ENCODE data around the gene INPP5B.
"Not testable (repeated sequence)": the region's sequence is repeated elsewhere in the genome, so short reads cannot be mapped to it uniquely, and the experiment has no call there.

Gene INPP5B

DNA sequence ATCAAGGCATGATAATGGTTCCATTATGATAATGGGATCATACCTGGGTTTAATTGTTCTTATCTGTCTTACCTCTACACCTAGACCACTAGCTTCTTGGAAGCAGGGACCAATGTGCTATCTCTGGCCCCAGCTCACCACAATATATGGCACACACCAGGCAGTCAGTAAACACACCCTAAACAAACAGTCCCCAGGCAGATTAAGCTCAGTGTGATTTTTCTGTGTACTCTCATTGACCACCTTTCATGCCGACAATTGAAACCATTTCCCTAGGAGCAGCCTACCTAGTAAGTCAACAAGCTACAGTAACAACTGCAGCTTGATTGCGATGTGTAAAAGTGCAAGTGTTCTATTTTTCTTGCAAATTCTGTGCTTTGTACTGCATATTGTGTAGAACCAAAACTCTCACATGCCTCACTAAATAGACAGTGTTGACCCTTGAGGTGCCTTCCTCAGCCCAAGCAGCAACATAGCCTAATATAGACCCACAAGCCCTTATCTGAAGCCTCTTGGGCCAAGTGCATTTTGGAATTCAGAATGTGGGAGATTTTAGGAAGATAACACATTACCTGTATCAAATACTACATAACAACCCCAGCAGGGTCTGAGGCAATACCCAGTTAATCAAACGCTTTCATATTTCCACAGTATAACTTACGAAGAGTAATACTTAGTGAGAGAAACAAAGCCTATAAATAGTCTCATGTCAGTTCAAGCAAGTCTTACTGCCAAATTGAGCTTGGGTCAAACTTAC is 32.0 kb downstream of the INPP5B start:
- DNase-seq (ENCODE audit: low spot score): no peak

- DNase-seq (ENCODE audit: low spot score): not testable (repeated sequence)
Measured at GRCh38 chr1:37911478-37911877, 35.4 kb downstream of the INPP5B start.

DNA sequence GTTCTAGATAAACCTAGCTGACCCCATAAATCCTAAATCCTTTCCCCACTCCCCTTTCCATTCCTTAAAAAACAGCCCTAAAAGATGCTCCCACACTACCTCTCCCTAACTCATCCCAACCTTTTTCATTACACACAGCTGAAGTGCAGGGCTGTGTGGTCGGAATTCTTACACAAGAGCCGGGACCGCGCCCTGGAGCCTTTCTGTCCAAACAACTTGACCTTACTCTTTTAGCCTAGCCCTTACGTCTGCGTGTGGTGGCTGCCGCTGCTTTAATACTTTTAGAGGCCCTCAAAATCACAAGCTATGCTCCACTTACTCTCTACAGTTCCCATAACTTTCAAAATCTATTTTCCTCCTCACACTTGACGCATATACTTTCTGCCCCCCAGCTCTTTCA is 36.0 kb downstream of the INPP5B start:
- DNase-seq (ENCODE audit: low spot score): not testable (repeated sequence)

- not testable (repeated sequence) for DNase-seq (ENCODE audit: low spot score)
Measured at GRCh38 chr1:37908531-37908930, 38.3 kb downstream of the INPP5B start.

DNA sequence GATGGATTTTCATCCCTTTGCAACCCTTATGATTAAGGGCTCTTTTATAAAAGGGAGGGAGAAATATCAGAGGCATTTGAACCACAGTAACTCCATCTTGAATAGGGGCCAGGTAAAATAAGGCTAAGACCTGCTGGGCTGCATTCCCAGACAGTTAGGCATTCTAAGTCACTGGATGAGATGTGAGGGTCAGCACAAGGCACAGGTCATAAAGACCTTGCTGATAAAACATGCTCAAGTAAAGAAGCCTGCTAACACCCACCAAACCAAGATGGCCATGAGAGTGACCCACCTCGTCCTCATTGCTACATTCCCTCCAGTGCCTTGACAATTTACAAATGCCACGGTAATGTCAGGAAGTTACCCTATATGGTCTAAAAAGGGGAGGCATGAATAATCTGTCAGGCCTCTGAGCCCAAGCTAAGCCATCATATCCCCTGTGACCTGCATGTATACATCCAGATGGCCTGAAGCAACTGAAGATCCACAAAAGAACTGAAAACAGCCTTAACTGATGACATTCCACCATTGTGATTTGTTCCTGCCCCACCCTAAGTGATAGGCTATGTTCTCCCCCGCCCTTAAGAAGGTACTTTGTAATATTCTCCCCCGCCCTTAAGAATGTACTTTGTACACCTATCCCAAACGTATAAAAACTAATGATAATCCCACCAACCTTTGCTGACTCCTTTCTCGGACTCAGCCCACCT is 39.3 kb downstream of the INPP5B start:
- not testable (repeated sequence) for DNase-seq (ENCODE audit: low spot score)

- DNase-seq (ENCODE audit: low spot score): not testable (repeated sequence)
Measured at GRCh38 chr1:37906591-37906990, 40.3 kb downstream of the INPP5B start.

DNA sequence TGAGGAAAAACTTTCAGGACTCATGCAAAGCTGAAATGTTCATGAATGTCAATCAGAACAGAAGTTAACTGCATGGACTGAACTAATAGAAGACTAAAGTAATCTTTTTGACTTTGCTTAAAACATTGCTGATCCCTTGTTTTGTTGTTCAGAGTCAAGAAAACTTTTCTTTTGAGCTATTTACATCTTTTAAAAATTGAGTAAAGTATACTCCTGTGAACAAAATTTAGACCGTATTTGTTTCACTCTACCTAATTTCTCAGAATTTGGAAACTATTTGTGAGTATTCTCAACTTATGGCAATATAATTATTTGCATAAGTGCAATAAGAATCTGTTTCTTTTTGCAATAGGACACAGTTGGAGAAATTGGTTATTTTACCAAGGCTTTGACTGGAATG is 41.1 kb downstream of the INPP5B start:
- no peak for DNase-seq (ENCODE audit: low spot score)

- DNase-seq (ENCODE audit: low spot score): not testable (repeated sequence)
Measured at GRCh38 chr1:37903921-37904320, 42.9 kb downstream of the INPP5B start.

GRCh38 chr1:37902983-37903382 is 43.9 kb downstream of the INPP5B start:
- DNase-seq (ENCODE audit: low spot score): no peak

- no peak for DNase-seq (ENCODE audit: low spot score)
Measured at GRCh38 chr1:37901893-37902225, 45.0 kb downstream of the INPP5B start.

DNA sequence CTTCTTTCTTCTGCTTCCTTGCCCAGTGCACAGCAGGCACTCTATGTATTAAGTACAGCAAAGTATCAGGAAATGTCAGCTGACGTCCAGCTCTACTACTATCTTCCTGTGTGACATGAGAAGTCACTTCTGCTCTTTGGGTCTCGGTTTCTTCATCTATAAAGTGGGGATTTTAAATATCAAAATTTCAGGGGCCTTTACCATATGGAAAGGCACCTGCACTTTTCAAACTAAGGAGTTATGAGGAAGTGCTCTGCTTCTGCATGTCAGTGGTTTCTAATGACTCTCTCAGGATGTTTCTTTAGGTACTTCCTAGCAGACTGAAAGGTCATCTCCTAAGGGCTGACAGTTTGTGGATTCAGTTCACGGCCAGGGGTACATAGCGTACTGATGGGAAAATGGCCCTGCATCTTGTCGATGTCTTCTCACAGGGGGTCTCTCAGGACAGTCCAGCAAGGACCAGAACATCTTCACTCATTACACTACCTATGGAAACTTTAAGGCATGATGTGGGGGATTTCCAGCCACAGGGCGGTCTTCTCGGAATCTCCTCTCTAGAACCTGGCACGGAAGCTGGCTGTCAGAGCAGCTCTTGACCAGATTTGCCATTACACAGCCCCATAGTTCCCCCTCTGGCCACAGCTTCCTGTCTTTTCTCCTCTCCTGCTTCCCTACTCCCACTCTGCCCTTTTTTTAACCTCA is 45.5 kb downstream of the INPP5B start:
- DNase-seq (ENCODE audit: low spot score): no peak

GRCh38 chr1:37897563-37897962 is 49.3 kb downstream of the INPP5B start:
- DNase-seq (ENCODE audit: low spot score): not testable (repeated sequence)

DNA sequence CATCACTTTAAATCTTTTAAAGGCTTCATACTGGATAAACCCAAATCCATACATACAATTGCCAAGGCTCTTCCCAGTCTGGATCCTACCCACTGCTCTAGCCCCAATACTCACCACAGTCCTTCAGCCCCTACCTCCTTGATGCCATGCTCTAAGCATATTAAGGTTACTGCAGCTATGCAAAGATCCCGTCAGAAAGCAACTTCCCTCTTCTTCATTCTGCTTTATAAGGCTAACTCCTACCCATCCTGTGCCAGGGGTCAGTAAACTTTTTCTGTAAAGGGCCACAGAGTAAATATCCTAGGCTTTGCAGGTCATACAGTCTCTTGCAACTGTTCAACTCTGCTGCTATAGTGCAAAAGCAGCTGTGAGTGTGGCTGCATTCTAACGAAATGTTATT is 53.2 kb downstream of the INPP5B start:
- DNase-seq (ENCODE audit: low spot score): no peak

GRCh38 chr1:37892151-37893047 is 54.5 kb downstream of the INPP5B start:
- DNase-seq (ENCODE audit: low spot score): peak; percentile 28

GRCh38 chr1:37890378-37891014 is 56.4 kb downstream of the INPP5B start:
- DNase-seq (ENCODE audit: low spot score): peak; percentile 32

GRCh38 chr1:37888022-37888700 is 58.7 kb downstream of the INPP5B start:
- DNase-seq (ENCODE audit: low spot score): no peak

DNA sequence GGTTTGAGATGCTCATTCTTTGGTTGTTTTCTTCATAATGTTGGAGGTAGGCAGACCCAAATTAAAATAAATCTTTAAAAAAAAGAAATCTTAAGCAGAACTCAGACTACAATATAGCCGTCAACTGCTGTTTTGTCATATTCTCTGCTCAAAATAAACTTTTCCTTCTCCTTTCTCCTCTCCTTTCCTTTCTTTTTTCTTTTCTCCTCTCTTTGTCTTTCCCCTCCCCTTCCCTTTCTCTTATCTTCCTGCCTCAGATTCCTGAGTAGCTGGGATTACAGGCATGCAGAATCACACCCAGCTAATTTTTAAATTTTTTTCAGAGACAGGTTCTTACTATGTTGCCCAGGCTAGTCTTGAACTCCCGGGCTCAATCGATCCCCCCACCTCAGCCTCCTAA is 62.7 kb downstream of the INPP5B start:
- DNase-seq (ENCODE audit: low spot score): no peak

- DNase-seq (ENCODE audit: low spot score): no peak
Measured at GRCh38 chr1:37883671-37884070, 63.2 kb downstream of the INPP5B start.

DNA sequence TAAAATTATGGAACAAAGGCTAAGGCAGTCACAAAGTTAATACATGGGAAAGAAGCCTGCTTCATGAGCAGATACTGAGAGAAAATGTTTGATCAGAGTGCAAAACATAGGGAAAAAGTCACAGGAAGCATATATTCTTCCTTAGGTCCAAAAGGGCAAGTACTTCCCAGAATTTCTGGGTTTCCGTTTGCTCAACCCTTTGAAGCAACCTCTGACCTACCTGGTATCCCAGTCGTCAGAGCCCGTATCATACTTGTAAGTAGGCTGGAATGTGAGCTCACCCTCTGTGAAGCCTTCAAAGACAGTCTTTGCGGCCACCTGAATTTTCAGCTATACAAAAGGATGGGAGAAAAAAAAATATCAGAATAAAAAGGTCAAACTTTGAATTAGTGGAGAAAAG is 67.0 kb downstream of the INPP5B start:
- DNase-seq (ENCODE audit: low spot score): no peak

DNA sequence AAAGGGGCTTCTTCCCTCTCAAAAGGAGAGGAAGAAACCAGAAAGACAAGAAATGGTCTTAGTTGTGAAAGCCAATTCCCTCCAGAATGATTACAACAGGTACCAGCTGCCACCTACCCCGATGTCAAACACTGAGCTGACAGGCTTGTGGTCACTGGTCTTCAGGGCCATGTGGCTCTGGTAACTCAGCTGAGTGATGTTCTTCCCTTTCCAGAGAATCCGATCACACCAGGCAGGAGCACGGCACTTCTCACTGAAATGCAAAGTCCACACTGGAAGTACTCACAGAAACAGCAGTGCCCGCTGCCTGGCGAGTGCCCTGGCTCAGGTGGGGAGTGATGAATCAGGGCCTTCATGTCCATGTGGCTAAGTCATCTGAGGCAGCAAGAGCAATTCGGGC is 68.8 kb downstream of the INPP5B start:
- DNase-seq (ENCODE audit: low spot score): no peak

GRCh38 chr1:37875833-37876232 is 71.0 kb downstream of the INPP5B start:
- DNase-seq (ENCODE audit: low spot score): no peak

All from AG08395 (cell line).